HCT116 (cell line): Measurements from ENCODE around the gene PSMG3. TPM values are rescaled to one million over a fixed set of nuclear protein-coding genes. Genes with fewer than 3 reads are reported as not detected.

Experiments used
- ATAC-seq: fragments of 200-7000 bp; cut with Tn5 transposase; 2 replicates; pipeline ENCODE4 v1.9.1; 2020; ENCODE audit warnings: mild to moderate bottlenecking, moderate library complexity
- BruUV-seq: library from RNA; stranded (reverse); fragments of 400-500 nt; replicated peaks from 2 replicates; lab custom pipeline; 2021; lab: Mats Ljungman, UMichigan
- CTCF ChIA-PET: fragments of 300-600 bp; sonication (Branson Sonifier 250); formaldehyde crosslinking; loops from one replicate; lab custom pipeline; 2021; ENCODE audit warnings: antibody characterized with exemption; lab: Charles Lee
- POLR2A ChIA-PET: fragments of 300-600, 350-600 bp; sonication (Branson Sonifier 250); formaldehyde crosslinking; loops from one replicate; lab custom pipeline; 2021; ENCODE audit warnings: antibody characterized with exemption; lab: Charles Lee
- RAD21 ChIA-PET, 2 experiments: fragments of 300-600 bp; sonication (Branson Sonifier 250); formaldehyde crosslinking; loops; one replicate each; lab custom pipeline; 2023; ENCODE audit warnings: low total read pairs in 2 of 2; ENCODE audit not compliant: uncharacterized antibody in 2 of 2, unreplicated experiment in 2 of 2, low non-redundant PET in 1 of 2; lab: Charles Lee
- DNase-seq: peaks from one replicate; pipeline ENCODE4 v3.0.0-alpha.2; 2010; ENCODE audit warnings: low read depth, low spot score
- H2AFZ ChIP-seq: fragments of 200-600 bp; shearing (Covaris generic), sonication (generic); 2 replicates; pipeline ENCODE4 v1.6.1; 2017; ENCODE audit warnings: low read depth, mixed run types, mixed read lengths, antibody characterized with exemption, low read length; ENCODE audit not compliant: poor library complexity, severe bottlenecking
- H3K27ac ChIP-seq: 2 replicates; pipeline ENCODE4 v1.5.1; 2012; ENCODE audit warnings: low read depth, low read length
- H3K27me3 ChIP-seq: fragments of 200-600 bp; sonication (generic); 2 replicates; pipeline ENCODE4 v1.6.1; 2016; ENCODE audit warnings: mixed run types, low read length, mixed read lengths; ENCODE audit not compliant: insufficient read depth
- H3K36me3 ChIP-seq, 2 experiments: fragments of 200-500 bp in 1 of 2; fragments of 200-600 bp in 1 of 2; sonication (Bioruptor generic) in 1 of 2; sonication (generic) in 1 of 2; 2 replicates each; pipeline versions ENCODE4 v1.5.1 to v1.6.1; 2014 to 2016; ENCODE audit warnings: low read length in 2 of 2, inconsistent platforms in 1 of 2, mixed read lengths in 1 of 2, mixed run types in 1 of 2; ENCODE audit not compliant: insufficient read depth in 2 of 2, control insufficient read depth in 1 of 2
- H3K4me1 ChIP-seq, 2 experiments: fragments of 200-600 bp in 1 of 2; sonication (generic) in 1 of 2; 2 replicates each; pipeline versions ENCODE4 v1.5.1 to v1.6.1; 2012 to 2017; ENCODE audit warnings: low read length in 2 of 2, inconsistent platforms in 1 of 2, mild to moderate bottlenecking in 1 of 2, mixed read lengths in 1 of 2, mixed run types in 1 of 2, moderate library complexity in 1 of 2; ENCODE audit not compliant: insufficient read depth in 2 of 2, control insufficient read depth in 1 of 2
- H3K4me2 ChIP-seq: fragments of 200-600 bp; sonication (generic); 2 replicates; pipeline ENCODE4 v1.6.1; 2017; ENCODE audit warnings: mixed run types, low read length, mixed read lengths
- H3K4me3 ChIP-seq, 2 experiments: fragments of 200-600 bp in 1 of 2; sonication (generic) in 1 of 2; replicated peaks in 1 of 2; 2 replicates each; pipeline ENCODE4 v1.5.1; 2011 to 2016; ENCODE audit warnings: low read length in 2 of 2, control low read depth in 1 of 2, low read depth in 1 of 2, mild to moderate bottlenecking in 1 of 2, mixed read lengths in 1 of 2, mixed run types in 1 of 2
- H3K79me2 ChIP-seq: fragments of 200-600 bp; sonication (generic); 2 replicates; pipeline ENCODE4 v1.6.1; 2017; ENCODE audit warnings: mild to moderate bottlenecking, mixed run types, low read length, moderate library complexity, mixed read lengths; ENCODE audit not compliant: insufficient read depth
- H3K9ac ChIP-seq: fragments of 200-600 bp; sonication (generic); 2 replicates; pipeline ENCODE4 v1.6.1; 2016; ENCODE audit warnings: low read length, mixed read lengths
- H3K9me2 ChIP-seq: fragments of 200-600 bp; sonication (generic), shearing (Covaris generic); 2 replicates; pipeline ENCODE4 v1.6.1; 2017; ENCODE audit warnings: mixed run types, mild to moderate bottlenecking, moderate library complexity; ENCODE audit not compliant: insufficient read depth
- H3K9me3 ChIP-seq, 2 experiments: fragments of 200-500 bp in 1 of 2; fragments of 200-600 bp in 1 of 2; sonication (Bioruptor generic) in 1 of 2; sonication (generic) in 1 of 2; 2 replicates each; pipeline ENCODE4 v1.6.1; 2014 to 2017; ENCODE audit warnings: low read length in 2 of 2, mixed read lengths in 2 of 2, inconsistent platforms in 1 of 2, low read depth in 1 of 2, mild to moderate bottlenecking in 1 of 2, mixed run types in 1 of 2, moderate library complexity in 1 of 2; ENCODE audit not compliant: control insufficient read depth in 1 of 2, insufficient read depth in 1 of 2
- H4K20me1 ChIP-seq: fragments of 200-600 bp; sonication (generic), shearing (Covaris generic); 2 replicates; pipeline ENCODE4 v1.6.1; 2017; ENCODE audit warnings: mixed run types, mild to moderate bottlenecking, moderate library complexity; ENCODE audit not compliant: insufficient read depth
- CBX3 ChIP-seq: IDR thresholded peaks from 2 replicates; pipeline ENCODE4 v1.6.1; 2012; ENCODE audit warnings: low read depth
- EGR1 ChIP-seq: IDR thresholded peaks from 2 replicates; pipeline ENCODE4 v1.6.1; 2012; ENCODE audit warnings: low read depth
- ELF1 ChIP-seq: IDR thresholded peaks from 2 replicates; pipeline ENCODE4 v1.6.1; 2012; ENCODE audit warnings: low read depth, borderline replicate concordance
- EZH2 ChIP-seq: fragments of 200-600 bp; sonication (generic); IDR thresholded peaks from 2 replicates; pipeline ENCODE4 v1.6.1; 2017; ENCODE audit warnings: antibody characterized with exemption, mixed run types
- EZH2phosphoT487 ChIP-seq: fragments of 200-600 bp; IDR thresholded peaks from 2 replicates; pipeline ENCODE4 v1.6.1; 2018; ENCODE audit warnings: antibody characterized with exemption, borderline replicate concordance
- FOSL1 ChIP-seq: IDR thresholded peaks from 2 replicates; pipeline ENCODE4 v1.6.1; 2012; ENCODE audit warnings: low read depth
- POLR2A ChIP-seq: IDR thresholded peaks from 2 replicates; pipeline ENCODE4 v1.7.0; 2011; ENCODE audit warnings: borderline replicate concordance; ENCODE audit not compliant: insufficient read depth, insufficient read length; ENCODE audit errors: extremely low read depth
- POLR2AphosphoS5 ChIP-seq: IDR thresholded peaks from 2 replicates; pipeline ENCODE4 v1.6.1; 2011; ENCODE audit warnings: mild to moderate bottlenecking, low read depth, low read length, moderate library complexity
- SRF ChIP-seq: IDR thresholded peaks from 2 replicates; pipeline ENCODE4 v1.6.1; 2012; ENCODE audit warnings: low read depth
- YY1 ChIP-seq: IDR thresholded peaks from 2 replicates; pipeline ENCODE4 v1.6.1; 2011; ENCODE audit warnings: low read length, low read depth, moderate library complexity, mild to moderate bottlenecking; ENCODE audit not compliant: insufficient replicate concordance; ENCODE audit errors: extremely low read depth
- ZFX ChIP-seq: fragments of 450-650 bp; IDR thresholded peaks from 2 replicates; pipeline ENCODE4 v1.6.1; 2017
- ZNF274 ChIP-seq: fragments of 200-500 bp; sonication (Bioruptor generic); IDR thresholded peaks from 2 replicates; pipeline ENCODE4 v1.6.1; 2014; ENCODE audit warnings: mild to moderate bottlenecking, low read depth, low read length, inconsistent platforms
- intact Hi-C: fragments of 100-400 bp; cut with micrococcal nuclease; formaldehyde crosslinking; loops from 2 replicates; pipeline ENCODE4 v1.10.0; 2022
- total RNA-seq: library from RNA; stranded (reverse); gene quantifications from one replicate; pipeline ENCODE4 v1.2.1, GENCODE V29; 2021; ENCODE audit not compliant: unreplicated experiment
- TF ChIP-seq, protein P1 (sequence below), 3 experiments: fragments of 200-600 bp in 1 of 3; sonication (generic) in 1 of 3; IDR thresholded peaks in 2 of 3; conservative IDR thresholded peaks in 1 of 3; 2 replicates each; pipeline ENCODE4 v1.5.1; 2012 to 2017; ENCODE audit warnings: low read depth in 2 of 3, low read length in 2 of 3, antibody characterized with exemption in 1 of 3, borderline replicate concordance in 1 of 3, control low read depth in 1 of 3, mild to moderate bottlenecking in 1 of 3, mixed read lengths in 1 of 3, mixed run types in 1 of 3, moderate library complexity in 1 of 3; ENCODE audit not compliant: insufficient read depth in 1 of 3
- TF ChIP-seq, protein P2 (sequence below): IDR thresholded peaks from 2 replicates; pipeline ENCODE4 v1.6.1; 2012

PSMG3 gene
- total RNA-seq, 1 experiment from 2014 or later, result 60.9 TPM

- ChIA-PET CTCF (no interaction called here), RAD21 (no interaction called here), POLR2A (no interaction called here)
- Histone ChIP-seq H2AFZ (no peak overlapping the region), H4K20me1 (no peaks in the 10 kb centered on the region), H3K79me2 (no peaks in the 10 kb centered on the region), H3K4me2 (no peak overlapping the region), H3K27ac (no peak overlapping the region), H3K27me3 (peaks cover 13% of the 10 kb centered on the region; the same call in 1 of the 2 replicates), H3K9ac (no peak overlapping the region), H3K4me3 (no peak overlapping the region), H3K9me2 (no peaks in the 10 kb centered on the region), H3K36me3 (no peaks in the 10 kb centered on the region), H3K9me3 (no peaks in the 10 kb centered on the region), H3K4me1 (no peaks in the 10 kb centered on the region)
- no TSS peak for BruUV-seq
- ATAC-seq (peak; percentile 94), DNase-seq (no peak)
- intact Hi-C loops, result no loop called here
- TF ChIP-seq EZH2 (no peak), EGR1 (no peak)
- TF ChIP-seq, protein P1, sequence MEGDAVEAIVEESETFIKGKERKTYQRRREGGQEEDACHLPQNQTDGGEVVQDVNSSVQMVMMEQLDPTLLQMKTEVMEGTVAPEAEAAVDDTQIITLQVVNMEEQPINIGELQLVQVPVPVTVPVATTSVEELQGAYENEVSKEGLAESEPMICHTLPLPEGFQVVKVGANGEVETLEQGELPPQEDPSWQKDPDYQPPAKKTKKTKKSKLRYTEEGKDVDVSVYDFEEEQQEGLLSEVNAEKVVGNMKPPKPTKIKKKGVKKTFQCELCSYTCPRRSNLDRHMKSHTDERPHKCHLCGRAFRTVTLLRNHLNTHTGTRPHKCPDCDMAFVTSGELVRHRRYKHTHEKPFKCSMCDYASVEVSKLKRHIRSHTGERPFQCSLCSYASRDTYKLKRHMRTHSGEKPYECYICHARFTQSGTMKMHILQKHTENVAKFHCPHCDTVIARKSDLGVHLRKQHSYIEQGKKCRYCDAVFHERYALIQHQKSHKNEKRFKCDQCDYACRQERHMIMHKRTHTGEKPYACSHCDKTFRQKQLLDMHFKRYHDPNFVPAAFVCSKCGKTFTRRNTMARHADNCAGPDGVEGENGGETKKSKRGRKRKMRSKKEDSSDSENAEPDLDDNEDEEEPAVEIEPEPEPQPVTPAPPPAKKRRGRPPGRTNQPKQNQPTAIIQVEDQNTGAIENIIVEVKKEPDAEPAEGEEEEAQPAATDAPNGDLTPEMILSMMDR (IDR thresholded peaks at IDR 0.05 in 2 of 3, conservative IDR thresholded peaks at IDR 0.05 in 1 of 3; ENCODE audit: borderline replicate concordance in 1 of 3, insufficient read depth in 1 of 3, low read depth in 2 of 3, low read length in 2 of 3), result peak; percentile 24 to 60 (median 44); a peak in 5 of 6 replicates
- TF ChIP-seq, protein P2, sequence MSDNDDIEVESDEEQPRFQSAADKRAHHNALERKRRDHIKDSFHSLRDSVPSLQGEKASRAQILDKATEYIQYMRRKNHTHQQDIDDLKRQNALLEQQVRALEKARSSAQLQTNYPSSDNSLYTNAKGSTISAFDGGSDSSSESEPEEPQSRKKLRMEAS, result no peak
These were observed 23.4 kb upstream of the PSMG3 start for GRCh38 chr7:1593091-1593866.

DNA sequence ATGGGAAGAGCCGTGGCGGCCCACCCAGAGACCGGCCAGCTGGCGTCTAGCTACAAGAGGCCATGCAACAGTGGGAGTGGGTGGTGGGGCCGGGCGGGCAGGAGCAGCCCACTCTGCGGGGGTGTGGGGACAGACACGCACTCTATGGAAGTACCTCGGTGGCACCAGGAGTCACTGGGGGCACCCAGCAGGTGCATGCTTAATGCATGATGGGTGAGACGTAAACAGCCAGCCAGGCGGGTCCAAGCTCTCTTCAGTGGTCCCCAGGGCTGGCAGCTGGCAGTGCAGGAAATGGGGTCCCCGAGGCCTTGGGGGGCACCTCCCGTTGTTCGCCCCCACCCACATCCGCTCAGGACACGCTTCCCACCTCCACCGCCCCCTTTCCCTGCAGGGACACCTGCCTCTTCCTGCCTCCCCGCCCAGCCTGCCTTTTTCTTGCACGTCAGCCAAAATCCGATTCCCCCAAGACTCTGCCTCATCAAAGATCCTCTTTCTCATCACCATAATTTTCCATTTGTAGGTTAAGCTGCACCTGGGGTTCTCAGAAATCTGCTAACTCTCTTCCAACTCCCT, 22.6 kb upstream of the PSMG3 start:
- intact Hi-C loops, result no loop called here
- H3K9me2 ChIP-seq, result no peaks in the 10 kb centered on the region
- no peaks in the 10 kb centered on the region for H3K79me2 ChIP-seq
- H3K4me2 ChIP-seq, result no peak overlapping the region
- no peak for ATAC-seq
- no peaks in the 10 kb centered on the region for H3K36me3 ChIP-seq
- DNase-seq, result no peak
- H4K20me1 ChIP-seq, result no peaks in the 10 kb centered on the region
- CTCF ChIA-PET, result no interaction called here
- no peak overlapping the region for H3K4me3 ChIP-seq
- peaks cover 19% of the 10 kb centered on the region; the same call in 1 of the 2 replicates for H3K27me3 ChIP-seq
- POLR2A ChIA-PET, result no interaction called here
- H2AFZ ChIP-seq, result no peak overlapping the region
- H3K9ac ChIP-seq, result no peak overlapping the region
- H3K4me1 ChIP-seq, result no peaks in the 10 kb centered on the region
- H3K27ac ChIP-seq, result no peak overlapping the region
- no TSS peak for BruUV-seq
- no peaks in the 10 kb centered on the region for H3K9me3 ChIP-seq
- RAD21 ChIA-PET, result no interaction called here
- no peak for TF ChIP-seq POLR2A
- TF ChIP-seq, protein P2, result no peak
- no peak for TF ChIP-seq SRF
- no peak for TF ChIP-seq CBX3
- no peak for TF ChIP-seq EZH2phosphoT487
- no peak for TF ChIP-seq YY1
- no peak for TF ChIP-seq POLR2AphosphoS5
- TF ChIP-seq, protein P1 (IDR thresholded peaks at IDR 0.05 in 2 of 3, conservative IDR thresholded peaks at IDR 0.05 in 1 of 3; ENCODE audit: borderline replicate concordance in 1 of 3, insufficient read depth in 1 of 3, low read depth in 2 of 3, low read length in 2 of 3), result no peak
- no peak for TF ChIP-seq ZNF274
- no peak for TF ChIP-seq ZFX
- TF ChIP-seq FOSL1, result no peak
- no peak for TF ChIP-seq ELF1
- no peak for TF ChIP-seq EGR1
